PC-3 (cell line): Measurements from ENCODE around the gene SEMA3A.

Experiments
- EZH2 ChIP-seq: fragments of 300-600 bp; sonication (generic); IDR thresholded peaks from one replicate; pipeline ENCODE4 v1.6.1; 2017; ENCODE audit warnings: antibody characterized with exemption, mild to moderate bottlenecking, low read length; ENCODE audit not compliant: unreplicated experiment
- EZH2phosphoT487 ChIP-seq: fragments of 300-600 bp; sonication (generic); IDR thresholded peaks from 2 replicates; pipeline ENCODE4 v1.6.1; 2018; ENCODE audit warnings: mild to moderate bottlenecking, antibody characterized with exemption, low read length, borderline replicate concordance
- TF ChIP-seq, protein P1 (sequence below): fragments of 300-600 bp; sonication (generic); conservative IDR thresholded peaks from 2 replicates; pipeline ENCODE4 v1.5.1; 2017; ENCODE audit warnings: antibody characterized with exemption, low read depth, mild to moderate bottlenecking, low read length

- TF ChIP-seq, protein P1, sequence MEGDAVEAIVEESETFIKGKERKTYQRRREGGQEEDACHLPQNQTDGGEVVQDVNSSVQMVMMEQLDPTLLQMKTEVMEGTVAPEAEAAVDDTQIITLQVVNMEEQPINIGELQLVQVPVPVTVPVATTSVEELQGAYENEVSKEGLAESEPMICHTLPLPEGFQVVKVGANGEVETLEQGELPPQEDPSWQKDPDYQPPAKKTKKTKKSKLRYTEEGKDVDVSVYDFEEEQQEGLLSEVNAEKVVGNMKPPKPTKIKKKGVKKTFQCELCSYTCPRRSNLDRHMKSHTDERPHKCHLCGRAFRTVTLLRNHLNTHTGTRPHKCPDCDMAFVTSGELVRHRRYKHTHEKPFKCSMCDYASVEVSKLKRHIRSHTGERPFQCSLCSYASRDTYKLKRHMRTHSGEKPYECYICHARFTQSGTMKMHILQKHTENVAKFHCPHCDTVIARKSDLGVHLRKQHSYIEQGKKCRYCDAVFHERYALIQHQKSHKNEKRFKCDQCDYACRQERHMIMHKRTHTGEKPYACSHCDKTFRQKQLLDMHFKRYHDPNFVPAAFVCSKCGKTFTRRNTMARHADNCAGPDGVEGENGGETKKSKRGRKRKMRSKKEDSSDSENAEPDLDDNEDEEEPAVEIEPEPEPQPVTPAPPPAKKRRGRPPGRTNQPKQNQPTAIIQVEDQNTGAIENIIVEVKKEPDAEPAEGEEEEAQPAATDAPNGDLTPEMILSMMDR, result no peak
- TF ChIP-seq EZH2phosphoT487 (no peak), EZH2 (no peak)
Measured at GRCh38 chr7:84049071-84049836, 145.3 kb downstream of the SEMA3A start.
